Kidney epithelial cell (primary cell): ENCODE measurements around the gene SH3BGR. TPM values are rescaled to one million over a fixed set of nuclear protein-coding genes. Genes with fewer than 3 reads are reported as not detected.
"Not testable (repeated sequence)": the region's sequence is repeated elsewhere in the genome, so short reads cannot be mapped to it uniquely, and the experiment has no call there.

Experiments used
- DNase-seq: peaks from one replicate; pipeline ENCODE4 v3.0.0-alpha.2; 2010; ENCODE audit warnings: low read depth
- H3K27me3 ChIP-seq: 2 replicates; pipeline ENCODE4 v1.6.0; 2011; ENCODE audit warnings: low read length; ENCODE audit not compliant: control insufficient read depth, insufficient read depth
- H3K36me3 ChIP-seq: 2 replicates; pipeline ENCODE4 v1.5.1; 2011; ENCODE audit warnings: low read length; ENCODE audit not compliant: control insufficient read depth, insufficient read depth
- H3K4me3 ChIP-seq: 2 replicates; pipeline ENCODE4 v1.5.1; 2011; ENCODE audit warnings: low read depth, mild to moderate bottlenecking, control low read depth, low read length
- total RNA-seq: library from RNA; depleted of rRNA; stranded (reverse); fragments of >200 nt; gene quantifications from 2 replicates; pipeline ENCODE4 v1.2.3, GENCODE V29; 2015
- TF ChIP-seq, protein P1 (sequence below): IDR thresholded peaks from 2 replicates; pipeline ENCODE4 v1.5.1; 2011; ENCODE audit warnings: mild to moderate bottlenecking, moderate library complexity, low read length, control low read depth, inconsistent platforms; ENCODE audit not compliant: insufficient read depth, poor library complexity, severe bottlenecking

Gene SH3BGR
- 6.3 and 6.9 TPM in 2 replicates for total RNA-seq

DNA sequence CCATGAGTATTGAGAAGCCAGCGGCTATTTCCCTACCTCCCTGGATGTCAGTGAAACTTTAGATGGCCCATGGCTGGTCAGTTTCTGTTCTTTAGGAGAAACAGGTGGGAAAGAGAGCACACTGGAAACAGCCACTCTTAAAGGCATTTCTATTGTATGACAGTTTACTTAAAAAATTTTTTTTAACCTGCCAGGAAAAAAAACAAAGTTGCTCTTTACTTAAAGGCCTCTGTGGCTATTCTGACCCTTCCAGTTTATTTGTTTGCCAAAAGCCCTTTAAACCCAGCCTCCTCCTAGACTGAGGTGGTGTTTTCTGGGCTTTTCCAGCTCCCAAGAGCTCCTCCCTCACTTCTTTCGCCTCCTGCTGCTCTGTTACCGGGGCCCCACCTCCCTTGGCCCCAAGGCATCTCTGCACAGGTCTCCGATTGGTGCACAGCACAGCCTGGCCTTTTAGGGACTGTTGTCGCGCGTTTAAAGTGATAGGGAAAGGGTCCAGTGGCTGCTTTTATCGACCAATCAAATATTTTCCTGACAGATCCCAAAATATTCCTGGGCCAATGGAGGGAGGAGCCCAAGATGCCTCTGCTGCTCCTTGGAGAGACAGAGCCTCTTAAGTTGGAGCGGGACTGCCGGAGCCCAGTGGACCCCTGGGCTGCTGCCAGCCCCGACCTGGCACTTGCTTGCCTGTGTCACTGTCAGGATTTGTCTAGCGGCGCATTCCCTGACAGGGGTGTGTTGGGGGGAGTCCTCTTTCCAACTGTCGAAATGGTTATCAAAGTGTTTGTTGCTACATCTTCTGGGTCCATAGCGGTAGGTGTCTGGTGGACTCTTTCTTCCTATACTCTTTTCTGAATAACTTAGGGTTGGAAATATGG lies at the start of gene SH3BGR:
Gene SH3BGR (plus strand): TSS at position 639 of the 875 bp plus-strand sequence. CDS start 127 bp downstream, at position 766.
- no peak within 1 kb of the TSS for H3K4me3 ChIP-seq
- TF ChIP-seq, protein P1, sequence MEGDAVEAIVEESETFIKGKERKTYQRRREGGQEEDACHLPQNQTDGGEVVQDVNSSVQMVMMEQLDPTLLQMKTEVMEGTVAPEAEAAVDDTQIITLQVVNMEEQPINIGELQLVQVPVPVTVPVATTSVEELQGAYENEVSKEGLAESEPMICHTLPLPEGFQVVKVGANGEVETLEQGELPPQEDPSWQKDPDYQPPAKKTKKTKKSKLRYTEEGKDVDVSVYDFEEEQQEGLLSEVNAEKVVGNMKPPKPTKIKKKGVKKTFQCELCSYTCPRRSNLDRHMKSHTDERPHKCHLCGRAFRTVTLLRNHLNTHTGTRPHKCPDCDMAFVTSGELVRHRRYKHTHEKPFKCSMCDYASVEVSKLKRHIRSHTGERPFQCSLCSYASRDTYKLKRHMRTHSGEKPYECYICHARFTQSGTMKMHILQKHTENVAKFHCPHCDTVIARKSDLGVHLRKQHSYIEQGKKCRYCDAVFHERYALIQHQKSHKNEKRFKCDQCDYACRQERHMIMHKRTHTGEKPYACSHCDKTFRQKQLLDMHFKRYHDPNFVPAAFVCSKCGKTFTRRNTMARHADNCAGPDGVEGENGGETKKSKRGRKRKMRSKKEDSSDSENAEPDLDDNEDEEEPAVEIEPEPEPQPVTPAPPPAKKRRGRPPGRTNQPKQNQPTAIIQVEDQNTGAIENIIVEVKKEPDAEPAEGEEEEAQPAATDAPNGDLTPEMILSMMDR, result no peak
- DNase-seq, result no peak
- H3K27me3 ChIP-seq, result no peaks in the 10 kb centered on the region
- no peaks in the 10 kb centered on the region for H3K36me3 ChIP-seq

DNA sequence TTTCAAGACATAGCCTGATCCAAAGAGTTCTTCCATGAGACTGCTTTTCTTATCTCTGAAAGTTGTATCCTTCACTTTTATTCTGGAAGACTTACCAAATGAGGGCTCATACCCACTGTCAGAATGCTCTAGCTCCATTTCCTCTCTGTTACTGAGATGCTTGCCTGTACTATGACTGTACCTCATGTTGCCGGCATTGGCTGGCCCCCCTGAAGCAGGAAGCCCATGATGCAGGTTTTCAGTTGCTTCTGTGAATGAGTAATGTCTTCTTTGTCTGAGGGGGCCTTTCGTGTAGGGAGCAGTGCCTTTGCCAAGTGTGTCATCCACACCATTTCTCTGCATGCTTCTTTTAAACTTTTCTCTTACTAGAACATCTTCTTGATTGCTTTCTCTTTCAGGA lies 45.7 kb upstream of the SH3BGR start:
- no peaks in the 10 kb centered on the region for H3K27me3 ChIP-seq
- H3K4me3 ChIP-seq, result no peak overlapping the region
- no peaks in the 10 kb centered on the region for H3K36me3 ChIP-seq
- no peak for DNase-seq
- TF ChIP-seq, protein P1, result no peak

DNA sequence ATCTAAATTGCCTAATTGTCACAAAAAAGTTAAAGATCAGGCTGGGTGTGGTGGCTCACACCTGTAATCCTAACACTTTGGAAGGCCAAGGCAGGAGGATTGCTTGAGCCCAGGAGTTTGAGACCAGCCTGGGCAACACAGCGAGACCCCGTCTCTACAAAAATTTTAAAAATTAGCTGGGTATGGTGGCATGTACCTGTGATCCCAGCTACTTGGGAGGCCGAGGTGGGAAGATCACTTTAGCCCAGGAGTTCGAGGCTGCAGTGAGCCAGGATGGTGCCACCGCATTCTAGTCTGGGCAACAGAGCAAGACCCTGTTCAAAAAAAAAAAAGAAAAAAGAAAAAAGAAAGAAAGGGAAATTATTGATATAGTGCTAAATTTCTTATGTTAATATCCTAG lies 32.6 kb upstream of the SH3BGR start:
- not testable (repeated sequence) for DNase-seq, H3K4me3 ChIP-seq, H3K36me3 ChIP-seq, H3K27me3 ChIP-seq

DNA sequence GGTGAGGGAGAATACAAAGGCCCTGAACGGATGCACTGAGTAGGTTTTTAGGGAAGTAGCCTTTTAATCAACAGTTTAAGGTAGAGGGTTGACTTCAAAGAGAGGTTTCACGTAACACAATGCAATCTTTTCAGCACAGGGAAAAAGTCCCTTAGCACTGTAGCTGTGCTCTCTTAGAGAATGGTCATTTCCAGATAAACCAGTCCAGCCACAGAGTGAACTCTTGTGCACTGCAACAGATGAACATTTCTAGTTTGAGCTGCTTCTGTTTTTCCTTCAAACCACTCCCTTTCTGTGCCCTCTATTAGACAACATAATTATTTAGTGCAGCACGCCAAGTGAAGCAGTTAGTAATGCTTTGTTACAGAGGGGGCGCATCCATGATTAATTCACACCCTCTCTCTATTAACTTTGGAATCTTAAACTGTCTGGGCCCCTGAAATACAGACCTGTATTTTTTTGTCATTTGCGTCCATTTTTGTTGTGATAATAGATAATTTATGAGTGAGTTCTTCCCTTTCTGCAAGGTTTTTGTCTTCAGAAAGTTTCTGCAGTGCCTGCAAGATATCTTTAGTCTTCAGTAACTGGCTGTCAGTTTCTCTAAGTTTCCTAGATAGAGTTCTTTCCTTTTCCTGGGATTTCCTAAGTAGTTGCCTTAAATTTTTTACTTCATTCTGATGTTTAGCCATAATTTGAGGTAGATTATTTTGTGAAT lies 29.1 kb upstream of the SH3BGR start:
- no peaks in the 10 kb centered on the region for H3K36me3 ChIP-seq
- TF ChIP-seq, protein P1, result no peak
- H3K4me3 ChIP-seq, result no peak overlapping the region
- no peaks in the 10 kb centered on the region for H3K27me3 ChIP-seq
- DNase-seq, result no peak

DNA sequence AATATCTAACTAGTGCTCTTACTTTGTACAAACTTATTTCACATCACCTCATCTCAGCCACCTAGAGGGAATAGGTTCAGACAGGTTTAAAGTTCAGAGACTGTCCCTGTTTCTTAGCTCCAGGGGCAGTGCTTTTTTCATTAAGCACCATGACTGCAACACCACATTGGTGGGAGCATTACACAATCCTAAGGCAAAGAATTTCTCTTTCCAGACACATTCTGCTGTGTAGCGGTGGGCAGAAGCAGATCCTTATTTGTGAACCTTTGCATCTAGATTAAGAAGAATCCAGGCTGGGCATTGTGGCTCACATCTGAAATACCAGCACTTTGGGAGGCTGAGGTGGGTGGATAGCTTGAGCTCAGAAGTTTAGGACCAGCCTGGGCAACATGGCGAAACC lies 22.3 kb upstream of the SH3BGR start:
- Histone ChIP-seq H3K4me3 (no peak overlapping the region), H3K36me3 (no peaks in the 10 kb centered on the region), H3K27me3 (no peaks in the 10 kb centered on the region)
- no peak for DNase-seq
- TF ChIP-seq, protein P1, result no peak

DNA sequence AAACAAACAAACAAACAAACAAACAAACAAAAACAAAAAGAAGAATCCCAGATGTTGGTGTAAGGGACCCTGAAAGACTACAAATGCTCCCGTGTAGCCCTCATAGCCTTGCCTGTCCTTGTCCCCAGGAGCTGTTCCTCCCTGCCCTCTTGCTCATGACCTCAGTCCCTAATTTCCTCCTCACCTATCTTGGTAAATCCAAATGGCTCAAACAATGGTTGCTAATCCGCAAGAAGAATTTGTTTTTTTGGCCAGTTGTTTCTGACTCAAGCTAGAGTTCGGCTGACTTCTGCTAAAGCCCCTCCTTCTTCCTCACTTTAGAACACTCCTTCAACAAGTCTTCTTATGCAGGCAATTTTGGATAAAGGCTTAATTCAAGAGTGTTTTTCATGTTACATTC lies 21.8 kb upstream of the SH3BGR start:
- DNase-seq, result no peak
- TF ChIP-seq, protein P1, result no peak
- no peak overlapping the region for H3K4me3 ChIP-seq
- no peaks in the 10 kb centered on the region for H3K27me3 ChIP-seq
- no peaks in the 10 kb centered on the region for H3K36me3 ChIP-seq
